Mesendoderm (in vitro differentiated cells): ENCODE measurements around the gene DUS2.

Source experiments
- DNase-seq: peaks from one replicate; pipeline ENCODE4 v3.0.0; 2013
- H2AK5ac ChIP-seq: 2 replicates; pipeline ENCODE4 v1.6.1; 2013; ENCODE audit warnings: low read length, inconsistent platforms
- H2BK120ac ChIP-seq: 2 replicates; pipeline ENCODE4 v1.6.1; 2013; ENCODE audit warnings: low read depth, mild to moderate bottlenecking, low read length, moderate library complexity, mixed read lengths
- H2BK15ac ChIP-seq: replicated peaks from 2 replicates; pipeline ENCODE4 v1.6.1; 2013; ENCODE audit warnings: low read depth, mild to moderate bottlenecking, moderate library complexity
- H2BK5ac ChIP-seq: 2 replicates; pipeline ENCODE4 v1.6.1; 2013; ENCODE audit warnings: low read length, inconsistent platforms
- H3K18ac ChIP-seq: 2 replicates; pipeline ENCODE4 v1.6.1; 2013; ENCODE audit warnings: mild to moderate bottlenecking, low read length, mixed read lengths
- H3K23ac ChIP-seq: one replicate; pipeline ENCODE4 v1.6.1; 2013; ENCODE audit warnings: low read length
- H3K27ac ChIP-seq: 2 replicates; pipeline ENCODE4 v1.5.1; 2013; ENCODE audit warnings: low read depth, mild to moderate bottlenecking, inconsistent platforms, low read length, moderate library complexity
- H3K27me3 ChIP-seq: 2 replicates; pipeline ENCODE4 v1.6.1; 2013; ENCODE audit warnings: low read length, control low read depth, mild to moderate bottlenecking, inconsistent platforms; ENCODE audit not compliant: insufficient read depth, poor library complexity
- H3K36me3 ChIP-seq: 2 replicates; pipeline ENCODE4 v1.6.1; 2013; ENCODE audit warnings: low read length, inconsistent platforms; ENCODE audit not compliant: control insufficient read depth, insufficient read depth
- H3K4ac ChIP-seq: one replicate; pipeline ENCODE4 v1.6.1; 2013; ENCODE audit warnings: low read depth, mild to moderate bottlenecking, low read length, moderate library complexity
- H3K4me1 ChIP-seq: 2 replicates; pipeline ENCODE4 v1.6.1; 2013; ENCODE audit warnings: low read depth, low read length, inconsistent platforms; ENCODE audit not compliant: control insufficient read depth
- H3K4me2 ChIP-seq: 2 replicates; pipeline ENCODE4 v1.6.1; 2013; ENCODE audit warnings: low read length
- H3K4me3 ChIP-seq: 2 replicates; pipeline ENCODE4 v1.5.1; 2013; ENCODE audit warnings: mild to moderate bottlenecking, low read length
- H3K56ac ChIP-seq: one replicate; pipeline ENCODE4 v1.6.1; 2013; ENCODE audit warnings: low read length
- H3K79me1 ChIP-seq: 2 replicates; pipeline ENCODE4 v1.6.1; 2013; ENCODE audit warnings: low read length, inconsistent platforms
- H3K79me2 ChIP-seq: 2 replicates; pipeline ENCODE4 v1.6.1; 2013; ENCODE audit warnings: mild to moderate bottlenecking, low read length; ENCODE audit not compliant: control insufficient read depth, insufficient read depth
- H3K9ac ChIP-seq: 2 replicates; pipeline ENCODE4 v1.6.1; 2013; ENCODE audit warnings: low read length, inconsistent platforms
- H4K5ac ChIP-seq: one replicate; pipeline ENCODE4 v1.6.1; 2013; ENCODE audit warnings: low read length
- H4K8ac ChIP-seq: one replicate; pipeline ENCODE4 v1.6.1; 2013; ENCODE audit warnings: low read depth, mild to moderate bottlenecking, control low read depth, low read length, moderate library complexity
- WGBS: extraction: QIAGEN DNeasy Blood & Tissue Kit; methylation state at CpG from one replicate; pipeline ENCODE4 v1.1.7; 2013; ENCODE audit warnings: low lambda C conversion rate, missing lambda C conversion rate; ENCODE audit not compliant: insufficient coverage; ENCODE audit errors: extremely low coverage; 5-methylcytosine and 5-hydroxymethylcytosine counted together

DUS2 gene

DNA sequence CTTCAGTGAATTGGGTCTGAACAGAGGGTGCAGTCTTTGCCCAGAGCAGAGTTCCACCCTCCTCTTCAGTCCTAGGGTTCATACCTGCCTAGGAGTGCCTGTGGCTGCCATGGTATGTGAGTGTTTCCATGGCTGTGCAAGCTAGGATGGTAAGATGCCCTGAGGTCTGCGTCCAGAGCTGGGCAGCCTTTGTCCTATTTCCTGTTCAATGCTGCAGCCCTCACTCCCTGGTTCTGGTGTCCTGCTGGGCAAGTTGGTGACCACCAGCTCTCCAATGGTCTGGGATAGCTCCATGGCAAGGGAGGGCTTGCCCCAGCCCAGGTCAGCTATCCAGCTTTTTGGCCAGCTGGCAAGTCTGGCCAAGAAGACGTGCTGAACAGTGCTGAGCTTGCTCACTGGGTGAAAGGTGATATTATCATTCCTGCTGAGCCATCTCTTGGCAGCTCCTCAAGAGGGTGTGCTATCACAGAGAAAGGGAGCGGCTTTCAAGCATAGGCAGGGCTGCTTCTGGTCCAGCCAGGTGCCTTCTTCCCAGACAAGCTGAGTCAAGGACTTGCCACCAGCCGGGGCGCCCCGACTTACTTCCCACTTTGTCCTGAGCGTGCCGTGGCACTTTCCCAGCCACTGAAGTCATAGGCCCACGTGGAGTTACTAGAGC is 49.1 kb downstream of the DUS2 start:
- Histone ChIP-seq H3K27ac (no peak overlapping the region), H3K23ac (no peak overlapping the region), H3K4me1 (no peaks in the 10 kb centered on the region), H3K4me3 (no peak overlapping the region), H3K36me3 (peaks cover 10% of the 10 kb centered on the region), H3K4ac (no peak overlapping the region), H3K79me2 (no peaks in the 10 kb centered on the region), H3K9ac (no peak overlapping the region), H3K79me1 (no peaks in the 10 kb centered on the region), H3K4me2 (no peak overlapping the region), H2BK120ac (no peak overlapping the region), H3K56ac (no peak overlapping the region), H4K8ac (no peak overlapping the region), H4K5ac (no peak overlapping the region), H2BK5ac (no peak overlapping the region), H2BK15ac (no peak overlapping the region), H2AK5ac (no peak overlapping the region), H3K27me3 (no peaks in the 10 kb centered on the region), H3K18ac (no peak overlapping the region)
- WGBS: no CpG with 5 or more reads among the region's 9 CpGs
- DNase-seq: no peak

DNA sequence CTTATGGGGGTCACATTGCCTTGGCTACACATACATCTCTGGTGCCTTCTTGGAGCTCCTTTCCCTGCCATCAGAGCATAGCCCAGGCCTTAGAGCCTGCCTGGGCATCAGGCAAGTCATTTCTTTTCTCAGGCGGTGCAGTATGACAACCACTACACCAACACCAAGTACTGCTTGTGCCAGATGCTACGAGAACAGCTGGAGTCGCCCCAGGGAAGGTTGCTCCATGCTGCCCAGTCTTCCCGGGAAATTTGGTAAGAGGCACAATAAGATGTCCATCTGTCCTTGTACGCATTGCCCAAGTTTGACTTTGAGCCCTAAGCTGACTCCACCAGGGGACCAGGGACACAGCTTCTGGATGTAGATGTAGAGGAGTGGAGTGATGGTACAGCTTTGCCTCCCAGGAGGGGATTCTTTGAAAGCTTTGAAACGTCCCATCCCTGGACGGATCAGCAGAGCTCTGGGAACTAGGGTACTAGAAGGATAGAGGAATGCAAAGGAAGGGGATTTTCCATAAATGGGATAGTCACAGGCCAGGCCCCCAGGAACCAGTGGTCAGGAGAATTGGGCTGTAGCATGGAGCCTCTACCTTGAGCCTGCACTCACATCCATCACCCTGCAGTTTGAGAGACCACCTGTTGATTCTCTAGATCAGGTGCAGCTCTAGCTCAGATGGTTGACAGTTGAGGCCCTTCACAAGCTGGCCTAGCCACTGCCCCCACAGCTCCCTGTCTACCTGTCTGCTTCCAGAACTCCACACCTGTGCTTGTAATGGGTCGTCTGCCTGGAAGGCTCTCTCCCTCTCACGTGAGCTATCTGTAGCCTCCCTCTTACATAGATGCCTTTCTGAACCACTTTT is 51.0 kb downstream of the DUS2 start:
- no peak overlapping the region for H2AK5ac ChIP-seq
- H3K9ac ChIP-seq: no peak overlapping the region
- no peak overlapping the region for H3K4me2 ChIP-seq
- no peak overlapping the region for H3K4me3 ChIP-seq
- H3K79me1 ChIP-seq: no peaks in the 10 kb centered on the region
- H4K5ac ChIP-seq: no peak overlapping the region
- H3K23ac ChIP-seq: no peak overlapping the region
- no peak overlapping the region for H2BK15ac ChIP-seq
- H3K79me2 ChIP-seq: no peaks in the 10 kb centered on the region
- H3K36me3 ChIP-seq: peaks cover 9% of the 10 kb centered on the region
- H4K8ac ChIP-seq: no peak overlapping the region
- no peak overlapping the region for H2BK5ac ChIP-seq
- H3K27me3 ChIP-seq: no peaks in the 10 kb centered on the region
- no peaks in the 10 kb centered on the region for H3K4me1 ChIP-seq
- no peak overlapping the region for H2BK120ac ChIP-seq
- H3K4ac ChIP-seq: no peak overlapping the region
- no peak overlapping the region for H3K56ac ChIP-seq
- no CpG with 5 or more reads among the region's 9 CpGs for WGBS
- no peak for DNase-seq
- no peak overlapping the region for H3K18ac ChIP-seq
- no peak overlapping the region for H3K27ac ChIP-seq

DNA sequence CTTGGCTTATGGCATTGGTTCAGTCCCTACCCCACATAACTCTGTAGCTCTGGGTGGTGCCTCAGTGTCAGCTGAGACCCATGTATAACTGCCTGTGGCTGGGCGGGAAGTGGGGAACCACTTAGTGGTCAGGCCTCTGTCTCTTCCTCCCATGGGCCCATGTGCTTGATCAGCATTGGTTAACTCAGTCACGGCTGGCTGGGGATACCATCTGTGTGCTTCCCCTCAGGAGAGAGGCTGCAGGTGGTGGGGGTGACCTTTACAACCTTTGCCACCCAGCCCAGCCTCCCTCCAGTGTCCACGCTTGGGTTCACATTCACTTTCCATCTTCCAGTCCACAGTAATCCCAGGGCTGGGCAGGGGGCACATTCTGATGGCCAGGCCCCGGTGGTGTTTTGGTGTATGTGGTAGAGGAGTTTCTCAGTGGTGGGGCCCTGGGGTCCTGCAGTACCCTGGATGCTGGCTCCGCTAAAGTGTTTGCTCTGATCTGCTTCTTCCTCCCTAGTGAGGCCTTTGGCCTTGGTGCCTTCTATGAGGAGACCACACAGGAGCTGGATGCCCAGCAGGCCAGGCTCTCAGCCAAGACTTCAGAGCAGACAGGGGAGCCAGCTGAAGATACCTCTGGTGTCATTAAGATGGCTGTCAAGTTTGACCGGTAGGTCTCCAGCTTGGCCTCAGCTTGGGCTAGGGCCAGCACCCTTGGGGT is 51.9 kb downstream of the DUS2 start:
- no peak overlapping the region for H3K18ac ChIP-seq
- no peak overlapping the region for H3K4me3 ChIP-seq
- DNase-seq: no peak
- no peak overlapping the region for H3K4me2 ChIP-seq
- no peak overlapping the region for H3K23ac ChIP-seq
- no peaks in the 10 kb centered on the region for H3K79me1 ChIP-seq
- H2BK15ac ChIP-seq: no peak overlapping the region
- no peak overlapping the region for H2BK120ac ChIP-seq
- no peak overlapping the region for H4K5ac ChIP-seq
- H3K27ac ChIP-seq: no peak overlapping the region
- no peak overlapping the region for H3K56ac ChIP-seq
- H3K36me3 ChIP-seq: peaks cover 9% of the 10 kb centered on the region
- H3K27me3 ChIP-seq: no peaks in the 10 kb centered on the region
- no peak overlapping the region for H4K8ac ChIP-seq
- peaks cover 2% of the 10 kb centered on the region for H3K4me1 ChIP-seq
- H2AK5ac ChIP-seq: no peak overlapping the region
- no peak overlapping the region for H3K9ac ChIP-seq
- no CpG with 5 or more reads among the region's 6 CpGs for WGBS
- H2BK5ac ChIP-seq: no peak overlapping the region
- H3K79me2 ChIP-seq: no peaks in the 10 kb centered on the region
- no peak overlapping the region for H3K4ac ChIP-seq

DNA sequence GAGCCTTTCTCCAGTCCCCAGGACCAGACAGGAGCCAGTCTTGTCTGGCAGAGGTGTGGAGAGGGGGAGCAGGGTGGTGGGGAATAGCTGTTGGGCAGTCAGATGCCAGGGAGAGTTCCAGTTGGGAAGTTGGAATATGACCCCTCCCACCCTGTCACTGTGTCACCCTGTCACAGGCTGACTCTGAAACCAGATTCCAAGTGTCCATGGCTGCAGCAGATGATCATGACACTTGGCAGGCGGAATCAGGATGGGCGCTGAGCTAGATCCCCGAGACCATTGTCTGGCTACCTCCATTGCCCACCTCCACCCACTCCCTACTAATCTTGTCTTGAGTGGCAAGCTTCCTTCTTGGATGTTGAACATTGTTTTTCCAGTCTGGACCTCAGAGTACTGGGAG is 52.9 kb downstream of the DUS2 start:
- peaks cover 9% of the 10 kb centered on the region for H3K36me3 ChIP-seq
- H3K23ac ChIP-seq: no peak overlapping the region
- no peaks in the 10 kb centered on the region for H3K79me2 ChIP-seq
- WGBS: no CpG with 5 or more reads among the region's 3 CpGs
- H2BK15ac ChIP-seq: no peak overlapping the region
- H4K5ac ChIP-seq: no peak overlapping the region
- H3K27ac ChIP-seq: no peak overlapping the region
- no peak overlapping the region for H3K9ac ChIP-seq
- H2AK5ac ChIP-seq: no peak overlapping the region
- H3K56ac ChIP-seq: no peak overlapping the region
- H2BK5ac ChIP-seq: no peak overlapping the region
- H3K4ac ChIP-seq: no peak overlapping the region
- H3K4me1 ChIP-seq: peaks cover 2% of the 10 kb centered on the region
- no peak overlapping the region for H2BK120ac ChIP-seq
- no peak overlapping the region for H4K8ac ChIP-seq
- no peak overlapping the region for H3K4me2 ChIP-seq
- no peak overlapping the region for H3K4me3 ChIP-seq
- no peaks in the 10 kb centered on the region for H3K79me1 ChIP-seq
- no peak overlapping the region for H3K18ac ChIP-seq
- DNase-seq: no peak
- no peaks in the 10 kb centered on the region for H3K27me3 ChIP-seq

DNA sequence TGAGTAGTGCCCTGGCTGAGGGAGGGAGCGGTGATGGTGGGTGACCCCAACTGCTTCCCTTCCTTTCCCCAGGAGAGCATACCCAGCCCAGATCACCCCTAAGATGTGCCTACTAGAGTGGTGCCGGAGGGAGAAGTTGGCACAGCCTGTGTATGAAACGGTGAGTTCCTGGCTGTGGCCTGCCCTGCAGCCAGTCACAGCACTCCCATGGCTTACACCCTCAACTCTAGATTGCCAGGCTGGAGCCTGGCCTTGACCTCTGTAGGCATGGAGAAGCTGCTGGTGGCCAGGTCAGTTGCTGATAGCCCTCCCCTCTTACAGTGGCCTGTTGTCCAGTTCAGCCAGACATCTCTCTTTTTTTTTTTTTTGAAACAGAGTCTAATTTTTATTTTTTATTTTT is 53.5 kb downstream of the DUS2 start:
- peaks cover 9% of the 10 kb centered on the region for H3K36me3 ChIP-seq
- no peak overlapping the region for H2BK120ac ChIP-seq
- no peak overlapping the region for H3K23ac ChIP-seq
- H4K5ac ChIP-seq: no peak overlapping the region
- H3K9ac ChIP-seq: no peak overlapping the region
- no peak for DNase-seq
- no peak overlapping the region for H2AK5ac ChIP-seq
- H3K4me1 ChIP-seq: peaks cover 2% of the 10 kb centered on the region
- H3K27me3 ChIP-seq: no peaks in the 10 kb centered on the region
- WGBS: no CpG with 5 or more reads among the region's 3 CpGs
- no peaks in the 10 kb centered on the region for H3K79me1 ChIP-seq
- no peak overlapping the region for H3K18ac ChIP-seq
- no peak overlapping the region for H3K4ac ChIP-seq
- H3K79me2 ChIP-seq: no peaks in the 10 kb centered on the region
- H3K4me3 ChIP-seq: no peak overlapping the region
- H4K8ac ChIP-seq: no peak overlapping the region
- no peak overlapping the region for H3K27ac ChIP-seq
- H3K56ac ChIP-seq: no peak overlapping the region
- no peak overlapping the region for H2BK15ac ChIP-seq
- no peak overlapping the region for H3K4me2 ChIP-seq
- H2BK5ac ChIP-seq: no peak overlapping the region
